HEK293 (cell line): Measurements from ENCODE around the gene PCDH1.
A peak's percentile ranks its signal among the peaks of the same experiment; 100 is the strongest.

ENCODE experiments used
- CTCF ChIA-PET: fragments of 350-600 bp; formaldehyde crosslinking; extraction: SDS; loops from one replicate; lab custom pipeline; 2021; ENCODE audit warnings: antibody characterized with exemption; lab: Yijun Ruan, JAX
- POLR2A ChIA-PET: fragments of 300-600 bp; formaldehyde crosslinking; extraction: SDS; loops from one replicate; lab custom pipeline; 2020; ENCODE audit warnings: antibody characterized with exemption, inconsistent platforms; lab: Yijun Ruan, JAX
- H3K27ac ChIP-seq: fragments of 200-500 bp; sonication (Bioruptor generic); 2 replicates; pipeline ENCODE4 v1.5.1; 2014; ENCODE audit warnings: low read depth, low read length, control low read depth, inconsistent platforms; ENCODE audit errors: extremely low read depth
- H3K36me3 ChIP-seq, 2 experiments: fragments of 200-500 bp in 1 of 2; sonication (Bioruptor generic) in 1 of 2; 1 replicate in 1 of 2; 2 replicates in 1 of 2; pipeline ENCODE4 v1.5.1; 2014 to 2017; ENCODE audit warnings: inconsistent platforms in 2 of 2, low read length in 2 of 2; ENCODE audit not compliant: control insufficient read depth in 2 of 2, insufficient read depth in 1 of 2
- H3K4me1 ChIP-seq: fragments of 200-500 bp; sonication (Bioruptor generic); 2 replicates; pipeline ENCODE4 v1.5.1; 2014; ENCODE audit warnings: mild to moderate bottlenecking, low read length, inconsistent platforms; ENCODE audit not compliant: control insufficient read depth, insufficient read depth
- H3K4me3 ChIP-seq: 2 replicates; pipeline ENCODE4 v1.5.1; 2011; ENCODE audit warnings: low read depth, mild to moderate bottlenecking, control low read depth, low read length, moderate library complexity
- H3K9me3 ChIP-seq: fragments of 200-500 bp; sonication (Bioruptor generic); 2 replicates; pipeline ENCODE4 v1.5.1; 2014; ENCODE audit warnings: low read depth, low read length, inconsistent platforms; ENCODE audit not compliant: control insufficient read depth, insufficient read depth
- BCL11B ChIP-seq: fragments of 450-650 bp; formaldehyde crosslinking; IDR thresholded peaks from 2 replicates; pipeline ENCODE4 v1.5.1; 2016; ENCODE audit warnings: low read depth, missing biosample characterization, missing genetic modification characterization
- OSR2 ChIP-seq: fragments of 450-650 bp; formaldehyde crosslinking; IDR thresholded peaks from 2 replicates; pipeline ENCODE4 v1.5.1; 2016; ENCODE audit warnings: missing biosample characterization, missing genetic modification characterization
- REPIN1 ChIP-seq: fragments of 450-650 bp; formaldehyde crosslinking; IDR thresholded peaks from 2 replicates; pipeline ENCODE4 v1.5.1; 2017; ENCODE audit warnings: missing biosample characterization, missing genetic modification characterization, low read depth
- SCRT2 ChIP-seq: fragments of 450-650 bp; formaldehyde crosslinking; IDR thresholded peaks from 2 replicates; pipeline ENCODE4 v1.5.1; 2016; ENCODE audit warnings: missing biosample characterization, missing genetic modification characterization
- ZBTB7A ChIP-seq: fragments of 450-650 bp; formaldehyde crosslinking; IDR thresholded peaks from 2 replicates; pipeline ENCODE4 v1.5.1; 2016; ENCODE audit warnings: low read depth, missing biosample characterization, missing genetic modification characterization
- ZIC2 ChIP-seq: fragments of 450-650 bp; formaldehyde crosslinking; IDR thresholded peaks from 2 replicates; pipeline ENCODE4 v1.5.1; 2016; ENCODE audit warnings: missing biosample characterization, missing genetic modification characterization
- ZNF133 ChIP-seq: fragments of 450-650 bp; formaldehyde crosslinking; IDR thresholded peaks from 2 replicates; pipeline ENCODE4 v1.5.1; 2016; ENCODE audit warnings: missing biosample characterization, missing genetic modification characterization
- ZNF157 ChIP-seq: fragments of 450-650 bp; formaldehyde crosslinking; IDR thresholded peaks from 2 replicates; pipeline ENCODE4 v1.5.1; 2016; ENCODE audit warnings: missing biosample characterization, missing genetic modification characterization
- ZNF169 ChIP-seq: fragments of 450-650 bp; formaldehyde crosslinking; IDR thresholded peaks from 2 replicates; pipeline ENCODE4 v1.5.1; 2016; ENCODE audit warnings: missing biosample characterization, missing genetic modification characterization
- ZNF366 ChIP-seq: fragments of 450-650 bp; formaldehyde crosslinking; conservative IDR thresholded peaks from 2 replicates; pipeline ENCODE4 v1.5.1; 2016; ENCODE audit warnings: missing biosample characterization, missing genetic modification characterization
- ZNF394 ChIP-seq: fragments of 450-650 bp; formaldehyde crosslinking; IDR thresholded peaks from 2 replicates; pipeline ENCODE4 v1.5.1; 2016; ENCODE audit warnings: missing biosample characterization, missing genetic modification characterization, mild to moderate bottlenecking, moderate library complexity, borderline replicate concordance
- ZNF404 ChIP-seq: fragments of 450-650 bp; formaldehyde crosslinking; IDR thresholded peaks from 2 replicates; pipeline ENCODE4 v1.5.1; 2017; ENCODE audit warnings: missing biosample characterization, missing genetic modification characterization
- ZNF621 ChIP-seq: fragments of 450-650 bp; formaldehyde crosslinking; IDR thresholded peaks from 2 replicates; pipeline ENCODE4 v1.5.1; 2017; ENCODE audit warnings: missing biosample characterization, missing genetic modification characterization
- ZNF664 ChIP-seq: fragments of 450-650 bp; formaldehyde crosslinking; IDR thresholded peaks from 2 replicates; pipeline ENCODE4 v1.5.1; 2016; ENCODE audit warnings: missing biosample characterization, missing genetic modification characterization
- ZNF843 ChIP-seq: fragments of 450-650 bp; formaldehyde crosslinking; IDR thresholded peaks from 2 replicates; pipeline ENCODE4 v1.5.1; 2016; ENCODE audit warnings: missing biosample characterization, missing genetic modification characterization
- TF ChIP-seq, protein P1 (sequence below): fragments of 450-650 bp; formaldehyde crosslinking; IDR thresholded peaks from 2 replicates; pipeline ENCODE4 v1.5.1; 2017; ENCODE audit warnings: missing biosample characterization, missing genetic modification characterization
- TF ChIP-seq, protein P2 (sequence below): fragments of 450-650 bp; formaldehyde crosslinking; IDR thresholded peaks from 2 replicates; pipeline ENCODE4 v1.5.1; 2016; ENCODE audit warnings: missing biosample characterization, missing genetic modification characterization
- TF ChIP-seq, protein P3 (sequence below): fragments of 450-650 bp; formaldehyde crosslinking; IDR thresholded peaks from 2 replicates; pipeline ENCODE4 v1.5.1; 2016; ENCODE audit warnings: missing biosample characterization, missing genetic modification characterization
- TF ChIP-seq, protein P4 (sequence below): fragments of 450-650 bp; formaldehyde crosslinking; IDR thresholded peaks from 2 replicates; pipeline ENCODE4 v1.5.1; 2016; ENCODE audit warnings: missing biosample characterization, missing genetic modification characterization
- TF ChIP-seq, protein P5 (sequence below): fragments of 450-650 bp; formaldehyde crosslinking; IDR thresholded peaks from 2 replicates; pipeline ENCODE4 v1.5.1; 2016; ENCODE audit warnings: missing biosample characterization, missing genetic modification characterization

The PCDH1 gene

DNA sequence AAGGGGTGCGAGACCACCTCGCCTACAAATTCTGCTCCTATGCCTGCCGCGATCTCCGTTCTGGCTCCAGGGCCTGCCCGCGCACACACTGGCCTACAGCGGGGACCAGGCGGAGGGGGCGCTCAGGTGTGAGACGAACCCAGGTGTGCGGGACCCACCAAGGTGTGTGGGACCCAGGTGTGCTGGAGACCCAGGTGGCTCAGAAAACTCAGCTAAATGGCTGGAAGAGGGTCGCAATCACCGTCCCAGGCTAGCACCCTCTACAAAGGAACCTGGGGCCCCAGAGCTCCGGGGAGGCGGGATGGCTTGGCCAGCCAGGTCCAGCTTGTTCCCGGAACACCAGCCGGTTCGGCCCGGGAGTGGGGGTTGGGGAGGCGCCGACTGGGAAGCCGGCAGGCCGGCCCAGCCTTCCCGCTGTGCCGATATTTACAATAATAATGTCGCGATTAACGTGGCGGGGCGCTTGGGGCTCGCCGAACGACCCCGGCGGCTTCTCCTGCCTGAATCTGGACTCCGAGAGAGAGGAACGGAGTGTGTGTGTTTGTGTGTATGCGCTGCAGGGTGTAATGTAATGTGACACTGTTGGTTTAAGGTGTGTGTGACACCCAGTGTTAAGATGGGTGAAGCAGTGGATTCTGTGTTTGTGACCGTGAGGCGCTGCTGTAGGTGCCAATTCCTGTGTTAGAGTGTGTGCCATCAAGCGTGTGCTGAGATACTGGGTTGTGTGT is 1.4 kb downstream of the PCDH1 start (continued):
- TF ChIP-seq ZNF366 (tag by site-specific recombination) (0 out of 2 replicates have a peak, but pooled peaks have one; percentile 10), ZBTB7A (tag by site-specific recombination) (0 out of 2 replicates have a peak, but pooled peaks have one; percentile 63)

DNA sequence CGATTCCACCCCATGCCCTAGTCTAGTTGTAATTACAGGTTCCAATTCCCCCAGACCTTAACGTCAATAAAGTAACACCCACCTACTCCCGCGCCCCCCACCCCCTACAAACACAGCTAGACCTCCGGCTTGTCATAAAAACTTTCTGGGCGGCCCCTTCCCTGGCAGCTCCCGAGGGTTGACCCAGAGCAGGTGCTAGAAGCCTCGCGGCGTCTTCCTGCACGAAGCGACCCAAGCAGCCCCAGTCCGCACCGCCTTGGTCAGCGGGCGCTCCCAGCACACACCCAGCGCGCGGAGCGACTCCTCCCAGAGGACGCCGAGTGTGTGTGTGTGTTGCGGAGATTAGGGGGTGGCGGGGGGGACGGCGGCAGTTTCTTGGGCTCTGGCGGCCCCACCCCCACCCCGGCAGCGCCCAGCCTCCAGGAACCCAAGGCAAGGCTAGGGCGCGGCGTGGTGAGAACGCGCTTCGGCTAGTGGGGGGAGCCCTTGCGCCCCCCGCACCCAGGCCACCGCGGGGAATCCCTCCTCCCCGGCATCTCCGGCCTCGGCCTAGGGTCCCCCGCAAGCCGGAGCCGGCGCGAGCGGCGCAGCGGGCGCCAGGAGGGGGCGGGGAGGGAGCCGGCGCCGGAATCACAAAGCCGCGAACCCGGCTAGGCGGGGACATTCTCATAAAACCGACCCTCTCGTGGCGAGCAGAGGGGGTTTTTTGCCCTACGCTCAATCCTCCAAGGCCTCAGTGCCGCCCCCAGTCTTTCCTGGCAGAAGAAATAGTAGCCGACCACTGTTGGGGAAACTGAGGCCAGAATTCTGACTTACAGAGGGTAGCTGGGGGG is 2.2 kb downstream of the PCDH1 start:
- Histone ChIP-seq H3K4me3 (peak overlapping the region; percentile 38), H3K27ac (no peak overlapping the region; the same call in 1 of the 2 replicates), H3K4me1 (peaks cover 8% of the 10 kb centered on the region), H3K9me3 (no peaks in the 10 kb centered on the region), H3K36me3 (no peaks in the 10 kb centered on the region)
- CTCF ChIA-PET: interaction anchor here (0.6 to 10.1 kb wide), 8 partner anchors 26 to 182 kb away, joined by 3 to 104 read pairs (median 4); no protein-coding TSS in a partner anchor
- POLR2A ChIA-PET: interaction anchor here (1.2 kb wide), 1 partner anchor 18 kb away, joined by 4 read pairs; no protein-coding TSS in a partner anchor
- no peak for TF ChIP-seq ZNF664 (tag by site-specific recombination)
- no peak for TF ChIP-seq ZNF843 (tag by site-specific recombination)
- TF ChIP-seq REPIN1: no peak
- TF ChIP-seq ZNF157: no peak
- no peak for TF ChIP-seq BCL11B (tag by site-specific recombination)
- TF ChIP-seq ZNF169 (tag by site-specific recombination): no peak
- TF ChIP-seq, protein P1, sequence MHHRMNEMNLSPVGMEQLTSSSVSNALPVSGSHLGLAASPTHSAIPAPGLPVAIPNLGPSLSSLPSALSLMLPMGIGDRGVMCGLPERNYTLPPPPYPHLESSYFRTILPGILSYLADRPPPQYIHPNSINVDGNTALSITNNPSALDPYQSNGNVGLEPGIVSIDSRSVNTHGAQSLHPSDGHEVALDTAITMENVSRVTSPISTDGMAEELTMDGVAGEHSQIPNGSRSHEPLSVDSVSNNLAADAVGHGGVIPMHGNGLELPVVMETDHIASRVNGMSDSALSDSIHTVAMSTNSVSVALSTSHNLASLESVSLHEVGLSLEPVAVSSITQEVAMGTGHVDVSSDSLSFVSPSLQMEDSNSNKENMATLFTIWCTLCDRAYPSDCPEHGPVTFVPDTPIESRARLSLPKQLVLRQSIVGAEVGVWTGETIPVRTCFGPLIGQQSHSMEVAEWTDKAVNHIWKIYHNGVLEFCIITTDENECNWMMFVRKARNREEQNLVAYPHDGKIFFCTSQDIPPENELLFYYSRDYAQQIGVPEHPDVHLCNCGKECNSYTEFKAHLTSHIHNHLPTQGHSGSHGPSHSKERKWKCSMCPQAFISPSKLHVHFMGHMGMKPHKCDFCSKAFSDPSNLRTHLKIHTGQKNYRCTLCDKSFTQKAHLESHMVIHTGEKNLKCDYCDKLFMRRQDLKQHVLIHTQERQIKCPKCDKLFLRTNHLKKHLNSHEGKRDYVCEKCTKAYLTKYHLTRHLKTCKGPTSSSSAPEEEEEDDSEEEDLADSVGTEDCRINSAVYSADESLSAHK (tag by site-specific recombination): peak; percentile 99
- TF ChIP-seq, protein P2, sequence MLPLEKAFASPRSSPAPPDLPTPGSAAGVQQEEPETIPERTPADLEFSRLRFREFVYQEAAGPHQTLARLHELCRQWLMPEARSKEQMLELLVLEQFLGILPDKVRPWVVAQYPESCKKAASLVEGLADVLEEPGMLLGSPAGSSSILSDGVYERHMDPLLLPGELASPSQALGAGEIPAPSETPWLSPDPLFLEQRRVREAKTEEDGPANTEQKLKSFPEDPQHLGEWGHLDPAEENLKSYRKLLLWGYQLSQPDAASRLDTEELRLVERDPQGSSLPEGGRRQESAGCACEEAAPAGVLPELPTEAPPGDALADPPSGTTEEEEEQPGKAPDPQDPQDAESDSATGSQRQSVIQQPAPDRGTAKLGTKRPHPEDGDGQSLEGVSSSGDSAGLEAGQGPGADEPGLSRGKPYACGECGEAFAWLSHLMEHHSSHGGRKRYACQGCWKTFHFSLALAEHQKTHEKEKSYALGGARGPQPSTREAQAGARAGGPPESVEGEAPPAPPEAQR (tag by site-specific recombination): no peak
- TF ChIP-seq, protein P3, sequence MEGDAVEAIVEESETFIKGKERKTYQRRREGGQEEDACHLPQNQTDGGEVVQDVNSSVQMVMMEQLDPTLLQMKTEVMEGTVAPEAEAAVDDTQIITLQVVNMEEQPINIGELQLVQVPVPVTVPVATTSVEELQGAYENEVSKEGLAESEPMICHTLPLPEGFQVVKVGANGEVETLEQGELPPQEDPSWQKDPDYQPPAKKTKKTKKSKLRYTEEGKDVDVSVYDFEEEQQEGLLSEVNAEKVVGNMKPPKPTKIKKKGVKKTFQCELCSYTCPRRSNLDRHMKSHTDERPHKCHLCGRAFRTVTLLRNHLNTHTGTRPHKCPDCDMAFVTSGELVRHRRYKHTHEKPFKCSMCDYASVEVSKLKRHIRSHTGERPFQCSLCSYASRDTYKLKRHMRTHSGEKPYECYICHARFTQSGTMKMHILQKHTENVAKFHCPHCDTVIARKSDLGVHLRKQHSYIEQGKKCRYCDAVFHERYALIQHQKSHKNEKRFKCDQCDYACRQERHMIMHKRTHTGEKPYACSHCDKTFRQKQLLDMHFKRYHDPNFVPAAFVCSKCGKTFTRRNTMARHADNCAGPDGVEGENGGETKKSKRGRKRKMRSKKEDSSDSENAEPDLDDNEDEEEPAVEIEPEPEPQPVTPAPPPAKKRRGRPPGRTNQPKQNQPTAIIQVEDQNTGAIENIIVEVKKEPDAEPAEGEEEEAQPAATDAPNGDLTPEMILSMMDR (tag by site-specific recombination): peak; percentile 27
- TF ChIP-seq ZNF404 (tag by site-specific recombination): no peak
- TF ChIP-seq, protein P4, sequence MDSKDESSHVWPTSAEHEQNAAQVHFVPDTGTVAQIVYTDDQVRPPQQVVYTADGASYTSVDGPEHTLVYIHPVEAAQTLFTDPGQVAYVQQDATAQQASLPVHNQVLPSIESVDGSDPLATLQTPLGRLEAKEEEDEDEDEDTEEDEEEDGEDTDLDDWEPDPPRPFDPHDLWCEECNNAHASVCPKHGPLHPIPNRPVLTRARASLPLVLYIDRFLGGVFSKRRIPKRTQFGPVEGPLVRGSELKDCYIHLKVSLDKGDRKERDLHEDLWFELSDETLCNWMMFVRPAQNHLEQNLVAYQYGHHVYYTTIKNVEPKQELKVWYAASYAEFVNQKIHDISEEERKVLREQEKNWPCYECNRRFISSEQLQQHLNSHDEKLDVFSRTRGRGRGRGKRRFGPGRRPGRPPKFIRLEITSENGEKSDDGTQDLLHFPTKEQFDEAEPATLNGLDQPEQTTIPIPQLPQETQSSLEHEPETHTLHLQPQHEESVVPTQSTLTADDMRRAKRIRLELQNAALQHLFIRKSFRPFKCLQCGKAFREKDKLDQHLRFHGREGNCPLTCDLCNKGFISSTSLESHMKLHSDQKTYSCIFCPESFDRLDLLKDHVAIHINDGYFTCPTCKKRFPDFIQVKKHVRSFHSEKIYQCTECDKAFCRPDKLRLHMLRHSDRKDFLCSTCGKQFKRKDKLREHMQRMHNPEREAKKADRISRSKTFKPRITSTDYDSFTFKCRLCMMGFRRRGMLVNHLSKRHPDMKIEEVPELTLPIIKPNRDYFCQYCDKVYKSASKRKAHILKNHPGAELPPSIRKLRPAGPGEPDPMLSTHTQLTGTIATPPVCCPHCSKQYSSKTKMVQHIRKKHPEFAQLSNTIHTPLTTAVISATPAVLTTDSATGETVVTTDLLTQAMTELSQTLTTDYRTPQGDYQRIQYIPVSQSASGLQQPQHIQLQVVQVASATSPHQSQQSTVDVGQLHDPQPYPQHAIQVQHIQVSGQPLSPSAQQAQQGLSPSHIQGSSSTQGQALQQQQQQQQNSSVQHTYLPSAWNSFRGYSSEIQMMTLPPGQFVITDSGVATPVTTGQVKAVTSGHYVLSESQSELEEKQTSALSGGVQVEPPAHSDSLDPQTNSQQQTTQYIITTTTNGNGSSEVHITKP: peak; percentile 71
- TF ChIP-seq, protein P5, sequence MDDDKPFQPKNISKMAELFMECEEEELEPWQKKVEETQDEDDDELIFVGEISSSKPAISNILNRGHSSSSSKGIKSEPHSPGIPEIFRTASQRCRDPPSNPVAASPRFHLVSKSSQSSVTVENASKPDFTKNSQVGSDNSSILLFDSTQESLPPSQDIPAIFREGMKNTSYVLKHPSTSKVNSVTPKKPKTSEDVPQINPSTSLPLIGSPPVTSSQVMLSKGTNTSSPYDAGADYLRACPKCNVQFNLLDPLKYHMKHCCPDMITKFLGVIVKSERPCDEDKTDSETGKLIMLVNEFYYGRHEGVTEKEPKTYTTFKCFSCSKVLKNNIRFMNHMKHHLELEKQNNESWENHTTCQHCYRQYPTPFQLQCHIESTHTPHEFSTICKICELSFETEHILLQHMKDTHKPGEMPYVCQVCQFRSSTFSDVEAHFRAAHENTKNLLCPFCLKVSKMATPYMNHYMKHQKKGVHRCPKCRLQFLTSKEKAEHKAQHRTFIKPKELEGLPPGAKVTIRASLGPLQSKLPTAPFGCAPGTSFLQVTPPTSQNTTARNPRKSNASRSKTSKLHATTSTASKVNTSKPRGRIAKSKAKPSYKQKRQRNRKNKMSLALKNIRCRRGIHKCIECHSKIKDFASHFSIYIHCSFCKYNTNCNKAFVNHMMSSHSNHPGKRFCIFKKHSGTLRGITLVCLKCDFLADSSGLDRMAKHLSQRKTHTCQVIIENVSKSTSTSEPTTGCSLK (tag by site-specific recombination): no peak
- peak; percentile 11; the same call in 1 of the 2 replicates for TF ChIP-seq ZNF394 (tag by site-specific recombination)
- no peak for TF ChIP-seq ZNF621 (tag by site-specific recombination)
- peak; percentile 82 for TF ChIP-seq ZIC2 (tag by site-specific recombination)
- TF ChIP-seq OSR2 (tag by site-specific recombination): no peak
- TF ChIP-seq SCRT2 (tag by site-specific recombination): no peak
- no peak for TF ChIP-seq ZNF133 (tag by site-specific recombination)
